ENCODE results near the gene GRID1.
A peak's percentile ranks its signal among the peaks of the same experiment; 100 is the strongest.

The GRID1 gene

GRCh38 chr10:86399879-86400704, 33.5 kb upstream of the GRID1 start:
- Histone ChIP-seq H3K36me3 (ENCODE audit: insufficient read depth, insufficient read length, low read length) (no peaks in the 10 kb centered on the region), H3K9ac (ENCODE audit: insufficient read length, low read depth) (peak overlapping the region; percentile 81), H3K27me3 (ENCODE audit: insufficient read depth, insufficient read length) (peaks cover 45% of the 10 kb centered on the region), H3K4me3 (ENCODE audit: insufficient read length, low read depth) (peak overlapping the region; percentile 57), H3K9me3 (ENCODE audit: insufficient read depth, low read length) (no peaks in the 10 kb centered on the region), H3K4me1 (ENCODE audit: insufficient read depth, insufficient read length) (peaks cover 3% of the 10 kb centered on the region)
- peak; percentile 90 for DNase-seq (ENCODE audit: low read depth, low spot score)
- TF ChIP-seq YY1 (IDR thresholded peaks at IDR 0.05; ENCODE audit: insufficient read depth, insufficient read length): no peak
- TF ChIP-seq ZNF274 (IDR thresholded peaks at IDR 0.05; ENCODE audit: low read depth, low read length): no peak
- TF ChIP-seq SUZ12 (IDR thresholded peaks at IDR 0.05; ENCODE audit: extremely low read depth, insufficient read depth, insufficient read length): no peak

DNA sequence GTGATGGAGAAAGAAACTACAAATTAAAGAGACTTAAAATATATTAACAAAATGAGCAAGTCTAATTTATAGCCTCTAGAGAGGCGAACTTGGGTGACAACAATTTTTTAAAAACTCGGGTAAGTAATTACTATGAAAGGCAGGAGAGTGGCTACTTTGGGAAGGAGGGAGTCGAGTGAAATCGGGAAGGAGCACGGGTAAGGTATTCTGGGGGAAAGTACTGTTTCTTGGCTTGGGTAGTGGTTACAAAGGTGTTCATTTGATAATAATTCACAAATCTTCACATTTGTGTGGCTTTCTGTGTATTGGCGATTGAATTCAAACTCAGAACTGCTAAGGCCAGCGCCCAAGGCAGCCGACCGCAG, 32.9 kb upstream of the GRID1 start:
- Histone ChIP-seq H3K36me3 (ENCODE audit: insufficient read depth, insufficient read length, low read length) (no peaks in the 10 kb centered on the region), H3K27me3 (ENCODE audit: insufficient read depth, insufficient read length) (peaks cover 45% of the 10 kb centered on the region), H3K9me3 (ENCODE audit: insufficient read depth, low read length) (no peaks in the 10 kb centered on the region), H3K4me1 (ENCODE audit: insufficient read depth, insufficient read length) (peaks cover 3% of the 10 kb centered on the region), H3K4me3 (ENCODE audit: insufficient read length, low read depth) (no peak overlapping the region), H3K9ac (ENCODE audit: insufficient read length, low read depth) (no peak overlapping the region)
- no peak for DNase-seq (ENCODE audit: low read depth, low spot score)
- no peak for TF ChIP-seq ZNF274 (IDR thresholded peaks at IDR 0.05; ENCODE audit: low read depth, low read length)
- TF ChIP-seq YY1 (IDR thresholded peaks at IDR 0.05; ENCODE audit: insufficient read depth, insufficient read length): no peak
- TF ChIP-seq SUZ12 (IDR thresholded peaks at IDR 0.05; ENCODE audit: extremely low read depth, insufficient read depth, insufficient read length): no peak

DNA sequence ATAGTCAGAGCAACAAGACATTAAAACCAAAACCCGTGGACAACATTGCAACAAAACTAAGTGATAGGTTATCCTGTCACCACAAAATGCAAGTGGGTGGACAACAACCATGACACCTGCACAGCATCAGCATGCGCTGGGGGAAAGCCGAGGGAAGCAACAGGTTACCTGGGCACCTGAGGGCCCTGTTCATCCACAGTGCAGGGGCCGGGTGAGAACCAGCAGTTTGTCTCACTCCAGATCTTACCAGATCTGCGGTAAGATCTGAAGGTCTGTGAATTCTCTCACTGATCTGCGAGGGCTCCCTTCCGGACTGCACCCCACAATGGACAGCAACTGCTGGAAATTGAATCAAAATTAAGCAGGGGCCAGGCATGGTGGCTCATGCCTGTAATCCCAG, 30.5 kb upstream of the GRID1 start:
- peaks cover 31% of the 10 kb centered on the region for H3K27me3 ChIP-seq (ENCODE audit: insufficient read depth, insufficient read length)
- DNase-seq (ENCODE audit: low read depth, low spot score): no peak
- no peaks in the 10 kb centered on the region for H3K36me3 ChIP-seq (ENCODE audit: insufficient read depth, insufficient read length, low read length)
- no peak overlapping the region for H3K4me3 ChIP-seq (ENCODE audit: insufficient read length, low read depth)
- no peak overlapping the region for H3K9ac ChIP-seq (ENCODE audit: insufficient read length, low read depth)
- no peaks in the 10 kb centered on the region for H3K9me3 ChIP-seq (ENCODE audit: insufficient read depth, low read length)
- peaks cover under 1% of the 10 kb centered on the region for H3K4me1 ChIP-seq (ENCODE audit: insufficient read depth, insufficient read length)
- TF ChIP-seq YY1 (IDR thresholded peaks at IDR 0.05; ENCODE audit: insufficient read depth, insufficient read length): no peak

DNA sequence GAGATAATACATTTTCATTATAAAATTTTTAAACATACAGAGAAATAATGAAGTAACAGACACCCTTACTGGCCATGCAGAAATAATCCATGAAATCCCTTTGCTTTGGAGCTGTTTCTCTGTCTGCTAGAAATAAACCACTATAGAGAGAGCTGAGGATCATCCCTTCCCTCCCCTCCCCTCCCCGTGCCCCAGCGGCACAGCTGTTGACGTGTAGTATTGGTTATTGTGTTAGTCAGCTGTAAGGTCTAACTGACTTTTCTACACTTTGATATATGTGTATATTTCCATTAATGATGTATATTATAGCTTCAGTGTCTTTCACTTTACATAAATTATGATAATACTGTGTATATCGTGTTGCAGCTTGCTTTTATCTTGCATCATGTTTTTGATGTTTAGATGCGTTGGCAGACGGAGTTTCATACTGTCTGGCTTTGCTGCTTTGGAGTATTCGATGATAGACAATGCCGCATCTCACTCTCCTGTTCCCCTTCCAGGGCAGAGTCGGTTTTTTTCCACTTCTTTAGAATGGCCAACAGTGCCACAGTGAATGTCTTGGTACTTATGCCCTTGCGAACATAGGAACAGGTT, 27.4 kb upstream of the GRID1 start:
- Histone ChIP-seq H3K4me3 (ENCODE audit: insufficient read length, low read depth) (no peak overlapping the region), H3K36me3 (ENCODE audit: insufficient read depth, insufficient read length, low read length) (no peaks in the 10 kb centered on the region), H3K9ac (ENCODE audit: insufficient read length, low read depth) (no peak overlapping the region), H3K4me1 (ENCODE audit: insufficient read depth, insufficient read length) (no peaks in the 10 kb centered on the region), H3K27me3 (ENCODE audit: insufficient read depth, insufficient read length) (peaks cover 12% of the 10 kb centered on the region), H3K9me3 (ENCODE audit: insufficient read depth, low read length) (no peaks in the 10 kb centered on the region)
- TF ChIP-seq ZNF274 (IDR thresholded peaks at IDR 0.05; ENCODE audit: low read depth, low read length) (no peak), YY1 (IDR thresholded peaks at IDR 0.05; ENCODE audit: insufficient read depth, insufficient read length) (no peak), SUZ12 (IDR thresholded peaks at IDR 0.05; ENCODE audit: extremely low read depth, insufficient read depth, insufficient read length) (no peak)
- no peak for DNase-seq (ENCODE audit: low read depth, low spot score)

GRCh38 chr10:86393362-86393761, 26.8 kb upstream of the GRID1 start:
- no peak for DNase-seq (ENCODE audit: low read depth, low spot score)
- Histone ChIP-seq H3K27me3 (ENCODE audit: insufficient read depth, insufficient read length) (peaks cover 6% of the 10 kb centered on the region), H3K9me3 (ENCODE audit: insufficient read depth, low read length) (no peaks in the 10 kb centered on the region), H3K4me3 (ENCODE audit: insufficient read length, low read depth) (no peak overlapping the region), H3K9ac (ENCODE audit: insufficient read length, low read depth) (no peak overlapping the region), H3K4me1 (ENCODE audit: insufficient read depth, insufficient read length) (no peaks in the 10 kb centered on the region), H3K36me3 (ENCODE audit: insufficient read depth, insufficient read length, low read length) (no peaks in the 10 kb centered on the region)
- TF ChIP-seq YY1 (IDR thresholded peaks at IDR 0.05; ENCODE audit: insufficient read depth, insufficient read length): no peak
- TF ChIP-seq SUZ12 (IDR thresholded peaks at IDR 0.05; ENCODE audit: extremely low read depth, insufficient read depth, insufficient read length): no peak

DNA sequence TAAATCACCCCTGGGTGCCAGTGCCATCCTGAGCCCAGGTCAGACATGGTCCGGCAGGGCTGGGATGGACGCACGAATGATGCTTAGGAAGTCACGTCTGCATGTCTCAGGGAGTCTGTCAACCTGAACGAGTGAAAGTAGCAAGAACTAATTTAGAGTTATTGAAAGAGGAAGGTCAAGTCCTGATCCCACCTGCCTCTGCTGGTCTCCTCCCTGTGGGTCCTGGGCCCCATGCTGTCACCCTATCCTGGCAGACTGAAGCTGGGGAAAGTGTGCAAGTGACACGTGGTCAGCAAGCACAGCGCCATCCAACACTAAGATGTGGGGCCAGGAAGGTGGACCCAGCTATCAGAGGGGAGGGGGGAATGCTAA, 26.1 kb upstream of the GRID1 start:
- H3K9me3 ChIP-seq (ENCODE audit: insufficient read depth, low read length): no peaks in the 10 kb centered on the region
- DNase-seq (ENCODE audit: low read depth, low spot score): no peak
- TF ChIP-seq YY1 (IDR thresholded peaks at IDR 0.05; ENCODE audit: insufficient read depth, insufficient read length): no peak
- no peak for TF ChIP-seq ZNF274 (IDR thresholded peaks at IDR 0.05; ENCODE audit: low read depth, low read length)
- no peak for TF ChIP-seq SUZ12 (IDR thresholded peaks at IDR 0.05; ENCODE audit: extremely low read depth, insufficient read depth, insufficient read length)
- H3K27me3 ChIP-seq (ENCODE audit: insufficient read depth, insufficient read length): peaks cover 6% of the 10 kb centered on the region
- H3K9ac ChIP-seq (ENCODE audit: insufficient read length, low read depth): no peak overlapping the region
- H3K36me3 ChIP-seq (ENCODE audit: insufficient read depth, insufficient read length, low read length): no peaks in the 10 kb centered on the region
- no peaks in the 10 kb centered on the region for H3K4me1 ChIP-seq (ENCODE audit: insufficient read depth, insufficient read length)
- no peak overlapping the region for H3K4me3 ChIP-seq (ENCODE audit: insufficient read length, low read depth)

DNA sequence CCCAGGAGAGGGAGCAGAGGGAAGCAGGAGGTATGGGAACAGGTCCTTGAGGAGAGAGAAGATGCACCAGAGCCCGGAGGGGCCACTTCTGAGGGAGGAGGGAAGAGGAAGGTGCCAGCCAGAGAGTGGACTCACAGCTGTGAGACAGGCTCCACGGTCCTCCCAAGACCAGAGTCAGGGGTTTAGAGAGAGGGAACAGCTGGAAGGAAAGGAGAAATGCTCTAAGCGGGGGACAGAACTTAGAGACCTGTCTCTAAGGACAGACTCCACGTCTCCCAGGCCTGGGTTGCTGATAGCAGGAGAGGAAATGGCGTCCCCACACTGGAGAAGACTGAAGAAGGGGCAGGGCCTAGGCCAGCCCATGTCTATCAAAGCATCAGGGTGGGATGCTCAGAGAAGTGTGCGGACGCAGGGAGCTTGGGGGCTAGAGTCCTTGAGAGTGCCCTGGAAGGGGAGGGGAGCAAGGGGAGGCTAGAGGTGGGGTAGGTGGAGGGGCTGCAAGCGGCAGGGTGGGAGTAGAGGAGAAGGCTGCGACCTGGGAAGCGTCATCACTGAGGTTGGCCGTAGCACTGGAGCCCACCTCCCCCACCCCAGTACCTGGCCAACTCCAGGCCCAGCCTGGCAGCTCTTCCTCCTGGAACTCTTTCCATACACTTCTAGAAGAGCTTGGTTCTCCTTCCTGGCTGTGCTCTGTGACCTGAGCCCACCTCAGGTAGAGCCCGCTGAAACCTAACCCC, 25.6 kb upstream of the GRID1 start:
- peaks cover 3% of the 10 kb centered on the region for H3K27me3 ChIP-seq (ENCODE audit: insufficient read depth, insufficient read length)
- H3K4me1 ChIP-seq (ENCODE audit: insufficient read depth, insufficient read length): no peaks in the 10 kb centered on the region
- no peak for DNase-seq (ENCODE audit: low read depth, low spot score)
- H3K9me3 ChIP-seq (ENCODE audit: insufficient read depth, low read length): no peaks in the 10 kb centered on the region
- H3K36me3 ChIP-seq (ENCODE audit: insufficient read depth, insufficient read length, low read length): no peaks in the 10 kb centered on the region
- H3K9ac ChIP-seq (ENCODE audit: insufficient read length, low read depth): no peak overlapping the region
- TF ChIP-seq ZNF274 (IDR thresholded peaks at IDR 0.05; ENCODE audit: low read depth, low read length): no peak
- no peak for TF ChIP-seq YY1 (IDR thresholded peaks at IDR 0.05; ENCODE audit: insufficient read depth, insufficient read length)
- no peak for TF ChIP-seq SUZ12 (IDR thresholded peaks at IDR 0.05; ENCODE audit: extremely low read depth, insufficient read depth, insufficient read length)
- H3K4me3 ChIP-seq (ENCODE audit: insufficient read length, low read depth): no peak overlapping the region
